NCI-H128 (cell line): ENCODE results near the gene SYNPR.
"Not testable (repeated sequence)": the region's sequence is repeated elsewhere in the genome, so short reads cannot be mapped to it uniquely, and the experiment has no call there.

Experiments
- DNase-seq: peaks from one replicate; lab custom pipeline; 2025; ENCODE audit not compliant: unreplicated experiment; lab: John Stamatoyannopoulos, UW

The SYNPR gene

GRCh38 chr3:63278171-63279004 lies at the start of gene SYNPR:
SYNPR (plus strand) TSS chr3:63278308.
- DNase-seq: no peak

- no peak for DNase-seq
Observed at GRCh38 chr3:63228677-63229076, 49.4 kb upstream of the SYNPR start.

- DNase-seq: no peak
Observed at GRCh38 chr3:63230146-63230545, 48.0 kb upstream of the SYNPR start.

- DNase-seq: no peak
Observed at GRCh38 chr3:63231643-63232042, 46.5 kb upstream of the SYNPR start.

GRCh38 chr3:63232764-63233396 lies 45.2 kb upstream of the SYNPR start:
- no peak for DNase-seq

- DNase-seq: no peak
Observed at GRCh38 chr3:63240381-63240902, 37.7 kb upstream of the SYNPR start.

- no peak for DNase-seq
Observed at GRCh38 chr3:63242124-63242523, 36.0 kb upstream of the SYNPR start.

- DNase-seq: no peak
Observed at GRCh38 chr3:63244486-63244885, 33.6 kb upstream of the SYNPR start.

GRCh38 chr3:63245726-63246241 lies 32.3 kb upstream of the SYNPR start:
- no peak for DNase-seq

- DNase-seq: no peak
Observed at GRCh38 chr3:63248015-63248414, 30.1 kb upstream of the SYNPR start.

- DNase-seq: no peak
Observed at GRCh38 chr3:63251499-63251898, 26.6 kb upstream of the SYNPR start.

GRCh38 chr3:63255819-63256218 lies 22.3 kb upstream of the SYNPR start:
- DNase-seq: not testable (repeated sequence)

GRCh38 chr3:63264716-63265115 lies 13.4 kb upstream of the SYNPR start:
- DNase-seq: no peak

- no peak for DNase-seq
Observed at GRCh38 chr3:63274359-63274758, 3.7 kb upstream of the SYNPR start.

GRCh38 chr3:63279005-63279841 lies 1.1 kb downstream of the SYNPR start:
- no peak for DNase-seq

- DNase-seq: no peak
Observed at GRCh38 chr3:63287610-63288009, 9.5 kb downstream of the SYNPR start.

GRCh38 chr3:63290686-63291085 lies 12.6 kb downstream of the SYNPR start:
- no peak for DNase-seq

GRCh38 chr3:63294332-63294731 lies 16.2 kb downstream of the SYNPR start:
- DNase-seq: no peak

- DNase-seq: no peak
Observed at GRCh38 chr3:63295356-63295755, 17.2 kb downstream of the SYNPR start.

GRCh38 chr3:63295806-63296205 lies 17.7 kb downstream of the SYNPR start:
- DNase-seq: no peak

- no peak for DNase-seq
Observed at GRCh38 chr3:63296249-63296648, 18.1 kb downstream of the SYNPR start.
